Breast epithelium (tissue), 4 donors: ENCODE results near the gene JAG1. TPM values are rescaled to one million over a fixed set of nuclear protein-coding genes. Genes with fewer than 3 reads are reported as not detected.

Source experiments
- DNase-seq, 2 donors: peaks; one replicate each; pipeline ENCODE4 v3.0.0-alpha.2; 2019; ENCODE audit warnings: low spot score in 2 of 2
- H3K27ac ChIP-seq, 2 donors: fragments of 200-600 bp; sonication (generic) in 1 of 2; one replicate each; pipeline ENCODE4 v1.5.1; 2016 to 2019; ENCODE audit warnings: mild to moderate bottlenecking in 1 of 2
- H3K27me3 ChIP-seq, 2 donors: fragments of 200-600 bp; sonication (generic) in 1 of 2; one replicate each; pipeline versions ENCODE4 v1.5.1 to v1.6.0; 2017 to 2019; ENCODE audit warnings: control low read depth in 1 of 2, mild to moderate bottlenecking in 1 of 2
- H3K36me3 ChIP-seq: fragments of 200-600 bp; one replicate; pipeline ENCODE4 v1.5.1; 2019
- H3K4me1 ChIP-seq, 2 donors: fragments of 200-600 bp; sonication (generic); one replicate each; pipeline ENCODE4 v1.5.1; 2016 to 2019; ENCODE audit warnings: control low read depth in 1 of 2
- H3K4me3 ChIP-seq, 3 donors: fragments of 200-600 bp; sonication (generic); 1 replicate in 2 of 3; 2 replicates in 1 of 3; pipeline ENCODE4 v1.5.1; 2016 to 2019; ENCODE audit warnings: mild to moderate bottlenecking in 3 of 3, moderate library complexity in 2 of 3
- H3K9me3 ChIP-seq, 2 donors: fragments of 200-600 bp; sonication (generic) in 1 of 2; one replicate each; pipeline ENCODE4 v1.5.1; 2016 to 2019; ENCODE audit warnings: control low read depth in 1 of 2
- POLR2A ChIP-seq: fragments of 450-650 bp; IDR thresholded peaks from one replicate; pipeline ENCODE4 v1.6.1; 2016; ENCODE audit warnings: antibody characterized with exemption, mild to moderate bottlenecking, moderate library complexity
- POLR2AphosphoS5 ChIP-seq, 3 donors: sonication (generic); formaldehyde crosslinking; IDR thresholded peaks; one replicate each; pipeline ENCODE4 v1.6.1; 2017; ENCODE audit warnings: antibody characterized with exemption in 3 of 3
- intact Hi-C: fragments of 100-400 bp; cut with DNase I; formaldehyde crosslinking; loops from one replicate; pipeline ENCODE4 v1.15.1; 2023; ENCODE audit warnings: low total_unique reads
- total RNA-seq, 3 donors: library from RNA; depleted of rRNA; stranded (reverse); fragments of >200 nt; gene quantifications; one replicate each; pipeline ENCODE4 v1.1.0, GENCODE V29; 2016
- TF ChIP-seq, protein P1 (sequence below), 3 donors: fragments of 450-650 bp; IDR thresholded peaks; one replicate each; pipeline ENCODE4 v1.5.1; 2016 to 2017; ENCODE audit warnings: antibody characterized with exemption in 3 of 3, mild to moderate bottlenecking in 3 of 3, moderate library complexity in 3 of 3

JAG1 gene
- total RNA-seq, 3 donors from 2014 or later, result 49.0 to 97.9 (median 75.7) TPM

DNA sequence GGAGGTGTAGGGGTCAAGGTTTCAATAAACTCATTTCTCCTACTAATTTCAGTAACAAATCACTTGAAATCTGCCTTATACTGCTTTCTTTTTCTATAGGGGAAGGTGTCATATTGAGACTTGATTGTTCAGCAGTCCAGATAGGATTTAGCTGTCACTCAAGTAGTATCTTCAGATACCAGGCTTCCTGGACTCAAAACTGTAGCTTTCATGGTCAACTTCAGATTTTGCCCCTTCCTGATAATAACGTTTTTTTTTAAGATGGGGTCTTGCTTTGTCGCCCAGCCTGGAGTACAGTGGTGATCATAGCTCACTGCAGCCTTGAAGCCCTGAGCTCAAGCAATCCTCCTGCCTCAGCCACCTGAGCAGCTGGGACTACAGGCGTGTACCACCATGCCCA lies 77.8 kb downstream of the JAG1 start:
- Histone ChIP-seq H3K9me3 (no peaks in the 10 kb centered on the region), H3K27me3 (no peaks in the 10 kb centered on the region), H3K27ac (no peak overlapping the region), H3K4me3 (no peak overlapping the region), H3K36me3 (no peaks in the 10 kb centered on the region), H3K4me1 (no peaks in the 10 kb centered on the region)
- TF ChIP-seq POLR2AphosphoS5 (IDR thresholded peaks at IDR 0.05), result no peak
- TF ChIP-seq, protein P1, sequence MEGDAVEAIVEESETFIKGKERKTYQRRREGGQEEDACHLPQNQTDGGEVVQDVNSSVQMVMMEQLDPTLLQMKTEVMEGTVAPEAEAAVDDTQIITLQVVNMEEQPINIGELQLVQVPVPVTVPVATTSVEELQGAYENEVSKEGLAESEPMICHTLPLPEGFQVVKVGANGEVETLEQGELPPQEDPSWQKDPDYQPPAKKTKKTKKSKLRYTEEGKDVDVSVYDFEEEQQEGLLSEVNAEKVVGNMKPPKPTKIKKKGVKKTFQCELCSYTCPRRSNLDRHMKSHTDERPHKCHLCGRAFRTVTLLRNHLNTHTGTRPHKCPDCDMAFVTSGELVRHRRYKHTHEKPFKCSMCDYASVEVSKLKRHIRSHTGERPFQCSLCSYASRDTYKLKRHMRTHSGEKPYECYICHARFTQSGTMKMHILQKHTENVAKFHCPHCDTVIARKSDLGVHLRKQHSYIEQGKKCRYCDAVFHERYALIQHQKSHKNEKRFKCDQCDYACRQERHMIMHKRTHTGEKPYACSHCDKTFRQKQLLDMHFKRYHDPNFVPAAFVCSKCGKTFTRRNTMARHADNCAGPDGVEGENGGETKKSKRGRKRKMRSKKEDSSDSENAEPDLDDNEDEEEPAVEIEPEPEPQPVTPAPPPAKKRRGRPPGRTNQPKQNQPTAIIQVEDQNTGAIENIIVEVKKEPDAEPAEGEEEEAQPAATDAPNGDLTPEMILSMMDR (IDR thresholded peaks at IDR 0.05), result no peak
- no peak for TF ChIP-seq POLR2A
- intact Hi-C loops, result no loop called here
- DNase-seq, result no peak

DNA sequence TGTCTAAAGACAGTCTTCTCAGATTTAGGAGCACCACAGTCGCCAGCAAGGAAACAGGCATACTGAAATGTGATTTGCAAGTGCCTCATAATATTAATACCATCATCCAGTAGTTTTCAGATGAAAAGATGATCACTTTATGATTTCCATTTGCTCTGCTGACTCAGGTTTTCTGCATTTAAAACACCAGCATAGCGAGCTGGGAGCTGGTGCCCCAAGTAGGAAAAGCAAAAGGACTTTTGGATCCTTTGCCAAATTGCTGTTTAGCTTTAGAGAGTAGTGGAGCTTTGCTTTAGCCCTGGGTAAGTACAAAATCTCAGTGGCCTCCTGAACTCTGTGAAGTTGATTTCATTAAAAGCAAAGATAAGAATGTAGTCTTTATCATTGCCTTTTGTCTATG lies 78.5 kb downstream of the JAG1 start:
- Histone ChIP-seq H3K27ac (no peak overlapping the region), H3K27me3 (no peaks in the 10 kb centered on the region), H3K4me1 (no peaks in the 10 kb centered on the region), H3K4me3 (no peak overlapping the region), H3K36me3 (no peaks in the 10 kb centered on the region), H3K9me3 (no peaks in the 10 kb centered on the region)
- TF ChIP-seq POLR2AphosphoS5 (IDR thresholded peaks at IDR 0.05) (no peak), POLR2A (no peak)
- TF ChIP-seq, protein P1 (IDR thresholded peaks at IDR 0.05), result no peak
- intact Hi-C loops, result no loop called here
- no peak for DNase-seq

DNA sequence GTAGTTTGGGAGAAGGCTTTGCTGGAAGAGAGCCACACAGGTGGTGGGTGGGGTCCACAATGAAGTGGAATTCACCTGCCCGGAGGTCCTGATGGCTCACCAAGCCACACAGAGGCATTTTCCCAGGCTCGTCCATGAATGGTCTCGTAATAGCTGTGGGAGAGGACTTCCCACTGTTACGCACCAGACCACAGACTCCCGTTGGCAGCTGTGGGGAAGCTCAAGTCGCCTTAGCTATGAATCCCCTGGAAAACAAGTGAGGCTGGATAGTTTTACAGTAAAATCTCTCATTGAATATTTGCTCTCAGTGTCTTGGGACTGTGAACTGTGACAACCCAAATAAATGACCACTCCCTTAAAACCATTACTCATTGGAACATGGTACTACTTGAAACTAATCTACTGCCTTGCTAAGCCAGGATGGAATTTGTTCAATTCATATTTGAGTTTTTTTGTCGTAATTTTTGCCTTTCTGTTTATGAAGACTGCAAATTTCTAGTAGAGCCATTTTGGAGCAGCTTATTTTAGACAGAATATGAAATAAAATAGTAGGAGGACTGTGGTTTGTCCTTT lies 79.4 kb downstream of the JAG1 start:
- Histone ChIP-seq H3K27me3 (no peaks in the 10 kb centered on the region), H3K27ac (no peak overlapping the region), H3K9me3 (no peaks in the 10 kb centered on the region), H3K4me3 (no peak overlapping the region), H3K4me1 (no peaks in the 10 kb centered on the region), H3K36me3 (no peaks in the 10 kb centered on the region)
- TF ChIP-seq, protein P1 (IDR thresholded peaks at IDR 0.05), result no peak
- TF ChIP-seq POLR2AphosphoS5 (IDR thresholded peaks at IDR 0.05) (no peak), POLR2A (no peak)
- intact Hi-C loops, result no loop called here
- no peak for DNase-seq

DNA sequence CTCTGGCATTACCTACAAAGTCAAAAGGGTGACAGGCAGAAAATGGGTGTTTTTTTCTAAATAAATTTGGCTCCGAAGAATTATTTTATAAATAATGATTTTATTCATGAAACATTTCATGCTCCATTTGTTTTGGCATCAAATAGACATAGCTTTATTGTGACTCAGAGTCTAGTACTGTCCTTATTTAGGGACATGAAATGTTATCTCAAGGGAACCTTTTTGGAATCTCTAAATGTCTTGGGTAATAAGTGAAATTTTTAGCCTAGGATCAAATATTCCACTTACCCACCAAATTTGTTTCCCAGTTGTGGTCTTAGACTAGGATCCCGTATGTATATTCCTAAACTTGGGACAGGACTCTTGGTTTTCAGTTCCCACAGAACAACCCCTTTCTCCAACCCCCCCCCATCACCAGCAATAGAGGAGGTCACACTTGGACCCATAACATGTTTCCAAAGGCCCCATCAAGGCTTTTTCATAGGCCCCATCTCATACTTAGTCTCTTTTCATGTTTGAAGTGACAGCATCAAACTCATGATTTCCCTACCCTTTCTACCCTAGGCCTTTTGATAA lies 81.8 kb downstream of the JAG1 start:
- DNase-seq, result no peak
- peak overlapping the region in 1 of 2 donors; percentile 13 for H3K27ac ChIP-seq

More for the DNA sequence above, 81.8 kb downstream of the JAG1 start:
- no peak for TF ChIP-seq POLR2AphosphoS5 (IDR thresholded peaks at IDR 0.05)
- TF ChIP-seq, protein P1 (IDR thresholded peaks at IDR 0.05), result no peak
- no peak overlapping the region for H3K4me3 ChIP-seq
- no peaks in the 10 kb centered on the region for H3K36me3 ChIP-seq
- no peaks in the 10 kb centered on the region for H3K4me1 ChIP-seq
- no peaks in the 10 kb centered on the region for H3K9me3 ChIP-seq
- intact Hi-C loops, result no loop called here
- no peaks in the 10 kb centered on the region for H3K27me3 ChIP-seq
